Transverse colon (tissue), 4 donors: Measurements from ENCODE around the gene CABS1. TPM values are rescaled to one million over a fixed set of nuclear protein-coding genes. Genes with fewer than 3 reads are reported as not detected.

Experiments
- DNase-seq: peaks from one replicate; pipeline ENCODE4 v3.0.0-alpha.2; 2019
- H3K27ac ChIP-seq, 4 donors: fragments of 200-600 bp; sonication (generic); 2 replicates each; pipeline ENCODE4 v1.5.1; 2016 to 2018; ENCODE audit warnings: inconsistent platforms in 4 of 4
- H3K27me3 ChIP-seq: fragments of 200-600 bp; sonication (generic); 2 replicates; pipeline ENCODE4 v1.5.1; 2017; ENCODE audit warnings: inconsistent platforms
- H3K36me3 ChIP-seq, 4 donors: fragments of 200-600 bp; sonication (generic); 2 replicates each; pipeline ENCODE4 v1.5.1; 2017 to 2019; ENCODE audit warnings: inconsistent platforms in 4 of 4
- H3K4me1 ChIP-seq, 4 donors: fragments of 200-600 bp; sonication (generic); 2 replicates each; pipeline ENCODE4 v1.5.1; 2017 to 2020; ENCODE audit warnings: inconsistent platforms in 4 of 4
- H3K4me3 ChIP-seq, 4 donors: fragments of 200-600 bp; sonication (generic); 1 replicate in 1 of 4; 2 replicates in 3 of 4; pipeline versions ENCODE4 v1.5.1 to v1.6.1; 2017 to 2019; ENCODE audit warnings: inconsistent platforms in 4 of 4
- H3K9me3 ChIP-seq, 2 donors: fragments of 200-600 bp; sonication (generic); 2 replicates each; pipeline ENCODE4 v1.5.1; 2017 to 2019; ENCODE audit warnings: inconsistent platforms in 2 of 2
- CTCF ChIP-seq, 5 experiments: fragments of 200-600 bp in 3 of 5; fragments of 450-650 bp in 2 of 5; sonication (generic) in 3 of 5; IDR thresholded peaks; 1 replicate in 2 of 5; 2 replicates in 3 of 5; pipeline ENCODE4 v1.5.1; 2016 to 2017; ENCODE audit warnings: antibody characterized with exemption in 5 of 5, inconsistent platforms in 3 of 5, mild to moderate bottlenecking in 2 of 5, moderate library complexity in 1 of 5
- EP300 ChIP-seq: sonication (generic); formaldehyde crosslinking; IDR thresholded peaks from one replicate; pipeline ENCODE4 v1.6.1; 2017; ENCODE audit warnings: antibody characterized with exemption, low read depth
- POLR2A ChIP-seq: fragments of 450-650 bp; IDR thresholded peaks from one replicate; pipeline ENCODE4 v1.6.1; 2016; ENCODE audit warnings: antibody characterized with exemption, mild to moderate bottlenecking, moderate library complexity
- POLR2AphosphoS5 ChIP-seq, 3 donors: sonication (generic); formaldehyde crosslinking; IDR thresholded peaks; one replicate each; pipeline ENCODE4 v1.6.1; 2016; ENCODE audit warnings: antibody characterized with exemption in 3 of 3
- WGBS, 2 donors: methylation state at CpG; one replicate each; pipeline ENCODE4 v1.1.5; 2018; ENCODE audit warnings: low coverage in 1 of 2; 5-methylcytosine and 5-hydroxymethylcytosine counted together
- in situ Hi-C, 4 donors: fragments of 200-750 bp; cut with MboI; loops; one replicate each; pipeline versions ENCODE4 v1.15.0 to v1.15.1; 2017; ENCODE audit warnings: low sequenced_read_pairs in 3 of 4, low pct_ligation_motif_present in 1 of 4, low pct_unique_long_range_greater_than_20kb in 1 of 4
- intact Hi-C: fragments of 100-400 bp; cut with DNase I; formaldehyde crosslinking; loops from one replicate; pipeline ENCODE4 v1.15.1; 2023; ENCODE audit warnings: low total_unique reads
- total RNA-seq, 4 donors: library from RNA; depleted of rRNA; stranded (reverse); fragments of >200 nt; gene quantifications; one replicate each; pipeline ENCODE4 v1.1.0, GENCODE V29; 2016

Gene CABS1
- total RNA-seq, 4 donors from 2014 or later = not detected

- no peak overlapping the region for H3K27ac ChIP-seq
- WGBS, 2 donors = 80 to 95% methylated on average over 1 of the region's 1 CpG
- no peaks in the 10 kb centered on the region for H3K4me1 ChIP-seq
- no peak for DNase-seq
- no peaks in the 10 kb centered on the region for H3K36me3 ChIP-seq
- intact Hi-C loops = no loop called here
- no peak overlapping the region for H3K4me3 ChIP-seq
- no peaks in the 10 kb centered on the region for H3K9me3 ChIP-seq
- no peaks in the 10 kb centered on the region for H3K27me3 ChIP-seq
- no peak for TF ChIP-seq POLR2AphosphoS5 (IDR thresholded peaks at IDR 0.05)
- TF ChIP-seq EP300 = no peak
- no peak for TF ChIP-seq CTCF (IDR thresholded peaks at IDR 0.05)
- TF ChIP-seq POLR2A = no peak
- in situ Hi-C loops = no loop called here
Observed at GRCh38 chr4:70367813-70368212, 33.0 kb downstream of the CABS1 start.

GRCh38 chr4:70371987-70372386 lies 37.2 kb downstream of the CABS1 start:
- in situ Hi-C loops (no loop called here), intact Hi-C loops (no loop called here)
- no peaks in the 10 kb centered on the region for H3K9me3 ChIP-seq
- no peak for TF ChIP-seq CTCF (IDR thresholded peaks at IDR 0.05)
- no peak for TF ChIP-seq POLR2AphosphoS5 (IDR thresholded peaks at IDR 0.05)
- no peak for TF ChIP-seq EP300
- TF ChIP-seq POLR2A = no peak
- H3K36me3 ChIP-seq = no peaks in the 10 kb centered on the region
- H3K27me3 ChIP-seq = no peaks in the 10 kb centered on the region
- no peaks in the 10 kb centered on the region for H3K4me1 ChIP-seq
- H3K4me3 ChIP-seq = no peak overlapping the region
- 82 to 84% methylated on average over 2 to 4 of the region's 4 CpGs for WGBS, 2 donors
- no peak for DNase-seq
- no peak overlapping the region for H3K27ac ChIP-seq

GRCh38 chr4:70372760-70373159 lies 38.0 kb downstream of the CABS1 start:
- no peak overlapping the region for H3K4me3 ChIP-seq

GRCh38 chr4:70380578-70380977 lies 45.8 kb downstream of the CABS1 start:
- 71 to 77% methylated on average over 3 of the region's 3 CpGs for WGBS, 2 donors
- DNase-seq = no peak
- Histone ChIP-seq H3K4me1 (no peaks in the 10 kb centered on the region), H3K27me3 (no peaks in the 10 kb centered on the region), H3K27ac (no peak overlapping the region), H3K9me3 (no peaks in the 10 kb centered on the region), H3K36me3 (no peaks in the 10 kb centered on the region), H3K4me3 (no peak overlapping the region)
- in situ Hi-C loops = no loop called here
- no peak for TF ChIP-seq EP300
- no peak for TF ChIP-seq CTCF (IDR thresholded peaks at IDR 0.05)
- no peak for TF ChIP-seq POLR2AphosphoS5 (IDR thresholded peaks at IDR 0.05)
- no peak for TF ChIP-seq POLR2A
- intact Hi-C loops = no loop called here

More at GRCh38 chr4:70372760-70373159, 38.0 kb downstream of the CABS1 start:
- no peak for DNase-seq
- TF ChIP-seq POLR2AphosphoS5 (IDR thresholded peaks at IDR 0.05) (no peak), CTCF (IDR thresholded peaks at IDR 0.05) (no peak), EP300 (no peak), POLR2A (no peak)
- intact Hi-C loops (no loop called here), in situ Hi-C loops (no loop called here)
- Histone ChIP-seq H3K4me1 (no peaks in the 10 kb centered on the region), H3K36me3 (no peaks in the 10 kb centered on the region), H3K27me3 (no peaks in the 10 kb centered on the region), H3K9me3 (no peaks in the 10 kb centered on the region), H3K27ac (no peak overlapping the region)
- WGBS, 2 donors = 65 to 76% methylated on average over 3 of the region's 3 CpGs
